Sigmoid colon (tissue), 7 donors: Measurements from ENCODE around the gene KLRC3. TPM values are rescaled to one million over a fixed set of nuclear protein-coding genes. Genes with fewer than 3 reads are reported as not detected.
"Not testable (repeated sequence)": the region's sequence is repeated elsewhere in the genome, so short reads cannot be mapped to it uniquely, and the experiment has no call there.

Experiments
- DNase-seq: peaks from one replicate; pipeline ENCODE4 v3.0.0-alpha.2; 2019
- H3K27ac ChIP-seq, 4 donors: fragments of 200-600 bp; sonication (generic); one replicate each; pipeline ENCODE4 v1.5.1; 2016 to 2019; ENCODE audit warnings: mild to moderate bottlenecking in 1 of 4
- H3K27me3 ChIP-seq, 3 donors: fragments of 200-600 bp; sonication (generic); one replicate each; pipeline ENCODE4 v1.5.1; 2019; ENCODE audit warnings: mild to moderate bottlenecking in 1 of 3
- H3K36me3 ChIP-seq, 4 donors: fragments of 200-600 bp; sonication (generic); one replicate each; pipeline ENCODE4 v1.5.1; 2016 to 2019
- H3K4me1 ChIP-seq, 4 donors: fragments of 200-600 bp; sonication (generic); one replicate each; pipeline ENCODE4 v1.5.1; 2017 to 2019
- H3K4me3 ChIP-seq, 4 donors: fragments of 200-600 bp; sonication (generic); one replicate each; pipeline ENCODE4 v1.5.1; 2017 to 2019; ENCODE audit warnings: mild to moderate bottlenecking in 2 of 4, moderate library complexity in 1 of 4
- H3K9me3 ChIP-seq, 4 donors: fragments of 200-600 bp in 3 of 4; sonication (generic) in 3 of 4; one replicate each; pipeline versions ENCODE4 v1.5.1 to v1.6.1; 2013 to 2019
- CTCF ChIP-seq, 4 experiments: fragments of 450-650 bp in 3 of 4; fragments of 200-600 bp in 1 of 4; IDR thresholded peaks; one replicate each; pipeline ENCODE4 v1.5.1; 2016 to 2019; ENCODE audit warnings: antibody characterized with exemption in 4 of 4, mild to moderate bottlenecking in 3 of 4, moderate library complexity in 2 of 4
- EP300 ChIP-seq, 4 donors: sonication (generic); formaldehyde crosslinking; IDR thresholded peaks; one replicate each; pipeline ENCODE4 v1.6.1; 2017; ENCODE audit warnings: antibody characterized with exemption in 4 of 4
- POLR2A ChIP-seq, 2 donors: fragments of 450-650 bp; IDR thresholded peaks; one replicate each; pipeline ENCODE4 v1.6.1; 2016; ENCODE audit warnings: antibody characterized with exemption in 2 of 2, mild to moderate bottlenecking in 2 of 2, moderate library complexity in 2 of 2
- POLR2AphosphoS5 ChIP-seq, 4 donors: sonication (generic); formaldehyde crosslinking; IDR thresholded peaks; one replicate each; pipeline ENCODE4 v1.6.1; 2017; ENCODE audit warnings: antibody characterized with exemption in 4 of 4
- WGBS, 2 donors: extraction: QIAGEN DNeasy Blood & Tissue Kit; methylation state at CpG; one replicate each; pipeline ENCODE4 v1.1.7; 2013; 5-methylcytosine and 5-hydroxymethylcytosine counted together
- intact Hi-C: fragments of 100-400 bp; cut with DNase I; formaldehyde crosslinking; loops from one replicate; pipeline ENCODE4 v1.15.1; 2023
- polyA plus RNA-seq, 3 donors: library from polyadenylated mRNA; stranded (reverse); fragments of 200-250 nt; gene quantifications; one replicate each; pipeline ENCODE4 v1.2.3, GENCODE V29; 2013
- total RNA-seq, 4 donors: library from RNA; depleted of rRNA; stranded (reverse); fragments of >200 nt; gene quantifications; one replicate each; pipeline ENCODE4 v1.1.0, GENCODE V29; 2016
- donor health status: healthy with polysubstance abuse.
- donor health status: Bipolar disorder and iron deficiency.
- donor health status: healthy.

Gene KLRC3
- total and polyA plus RNA-seq, 7 donors, result 1.8 TPM; not detected in 6

- H3K4me1 ChIP-seq, H3K9me3 ChIP-seq, H3K4me3 ChIP-seq, H3K36me3 ChIP-seq, H3K27me3 ChIP-seq, H3K27ac ChIP-seq, intact Hi-C loops: not testable (repeated sequence)
- 4 to 23% methylated on average over 3 of the region's 3 CpGs for WGBS, 2 donors
- DNase-seq, result peak; percentile 39
These were observed 15.4 kb upstream of the KLRC3 start, which contains the start of gene KLRC2 for GRCh38 chr12:10435816-10436215. KLRC2 (minus strand) TSS chr12:10436010; CDS start chr12:10435986, 24 bp downstream.

GRCh38 chr12:10430623-10431022, 10.2 kb upstream of the KLRC3 start:
- H3K27ac ChIP-seq, intact Hi-C loops, DNase-seq, H3K36me3 ChIP-seq, H3K4me1 ChIP-seq, H3K9me3 ChIP-seq, H3K27me3 ChIP-seq, H3K4me3 ChIP-seq: not testable (repeated sequence)
- WGBS, 2 donors, result 83 to 91% methylated on average over 4 of the region's 4 CpGs

GRCh38 chr12:10425938-10426337, 5.5 kb upstream of the KLRC3 start:
- H3K27me3 ChIP-seq, H3K27ac ChIP-seq, intact Hi-C loops, H3K4me1 ChIP-seq, DNase-seq, H3K4me3 ChIP-seq, H3K9me3 ChIP-seq, H3K36me3 ChIP-seq: not testable (repeated sequence)
- WGBS, 2 donors, result 90 to 93% methylated on average over 7 to 8 of the region's 8 CpGs

GRCh38 chr12:10424260-10424899, 4.0 kb upstream of the KLRC3 start:
- intact Hi-C loops, H3K4me3 ChIP-seq, H3K36me3 ChIP-seq, DNase-seq, H3K27ac ChIP-seq, H3K4me1 ChIP-seq, H3K9me3 ChIP-seq, H3K27me3 ChIP-seq: not testable (repeated sequence)
- 40 to 64% methylated on average over 1 of the region's 1 CpG for WGBS, 2 donors

DNA sequence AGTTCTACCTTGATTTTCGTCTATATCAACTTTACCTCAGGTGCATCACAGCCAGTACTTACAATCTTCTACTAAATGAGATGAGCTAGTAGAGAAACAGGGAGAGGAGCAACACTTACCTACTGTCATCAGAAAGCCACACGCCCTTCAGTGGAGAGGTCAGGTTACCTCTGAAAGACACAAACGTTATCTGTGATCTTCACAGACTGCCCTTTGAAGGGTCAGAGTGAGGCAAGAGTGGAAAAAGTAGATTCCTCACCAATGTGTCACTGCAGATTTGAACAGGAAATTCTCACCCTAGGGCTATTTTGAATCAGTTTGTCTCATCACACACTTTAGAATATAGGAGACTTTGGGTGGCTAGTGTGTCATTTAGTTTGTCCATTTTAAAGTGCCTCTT, 1.8 kb upstream of the KLRC3 start:
- intact Hi-C loops, H3K36me3 ChIP-seq, H3K4me1 ChIP-seq, H3K9me3 ChIP-seq, H3K27me3 ChIP-seq, H3K27ac ChIP-seq, H3K4me3 ChIP-seq, DNase-seq: not testable (repeated sequence)
- WGBS, 2 donors, result 57 to 61% methylated on average over 2 of the region's 3 CpGs

DNA sequence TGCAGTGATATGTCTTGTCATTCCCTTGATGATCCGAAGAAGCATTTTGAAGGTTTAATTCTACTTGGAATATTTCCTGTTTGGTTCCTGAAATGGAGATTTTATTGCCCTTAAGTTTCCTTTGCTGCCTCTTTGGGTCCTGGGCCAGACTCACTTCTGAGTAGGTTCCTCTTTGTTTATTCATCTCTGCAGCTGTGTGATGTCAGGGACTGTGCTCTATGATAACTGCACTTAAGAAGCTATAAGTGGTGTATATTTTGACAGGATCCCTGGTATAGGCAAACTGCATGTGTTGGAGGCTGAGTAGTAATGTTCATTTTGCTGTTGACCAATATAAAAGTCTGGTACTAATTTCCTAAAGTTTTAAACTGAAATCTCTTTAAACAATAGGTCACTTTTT, 11.0 kb downstream of the KLRC3 start, which contains the start of gene KLRC4:
Gene KLRC4 (minus strand): TSS at position 366 of the 400 bp plus-strand sequence. CDS start 182 bp downstream, at position 184.
- intact Hi-C loops, result no loop called here
- Histone ChIP-seq H3K9me3 (no peaks in the 10 kb centered on the region), H3K27ac (no peak within 1 kb of the TSS), H3K4me1 (peaks cover 0 to 5% (median 0%) of the 10 kb centered on the region in 4 donors), H3K4me3 (no peak within 1 kb of the TSS), H3K27me3 (no peaks in the 10 kb centered on the region), H3K36me3 (no peaks in the 10 kb centered on the region)
- 0 to 13% methylated on average over 1 of the region's 1 CpG for WGBS, 2 donors
- DNase-seq, result no peak
- TF ChIP-seq CTCF (IDR thresholded peaks at IDR 0.05), result no peak
- TF ChIP-seq EP300 (IDR thresholded peaks at IDR 0.05), result no peak
- TF ChIP-seq POLR2A (IDR thresholded peaks at IDR 0.05), result no peak
- TF ChIP-seq POLR2AphosphoS5 (IDR thresholded peaks at IDR 0.05), result no peak

- peaks cover 0 to 5% (median 0%) of the 10 kb centered on the region in 4 donors for H3K4me1 ChIP-seq
- no peaks in the 10 kb centered on the region for H3K36me3 ChIP-seq
- WGBS, 2 donors, result 45 to 81% methylated on average over 3 of the region's 3 CpGs
- intact Hi-C loops, result no loop called here
- no peaks in the 10 kb centered on the region for H3K9me3 ChIP-seq
- no peak for DNase-seq
- no peak overlapping the region for H3K27ac ChIP-seq
- no peak for TF ChIP-seq CTCF (IDR thresholded peaks at IDR 0.05)
- TF ChIP-seq POLR2A (IDR thresholded peaks at IDR 0.05), result no peak
- no peak for TF ChIP-seq POLR2AphosphoS5 (IDR thresholded peaks at IDR 0.05)
- no peak for TF ChIP-seq EP300 (IDR thresholded peaks at IDR 0.05)
- H3K4me3 ChIP-seq, result no peak overlapping the region
- H3K27me3 ChIP-seq, result no peaks in the 10 kb centered on the region
These were observed 11.6 kb downstream of the KLRC3 start for GRCh38 chr12:10408842-10409241.
